Transverse colon (tissue), 3 donors: ENCODE measurements around the gene TBC1D22B.

Experiments
- EP300 ChIP-seq: sonication (generic); formaldehyde crosslinking; IDR thresholded peaks from one replicate; pipeline ENCODE4 v1.6.1; 2017; ENCODE audit warnings: antibody characterized with exemption, low read depth
- POLR2A ChIP-seq: fragments of 450-650 bp; IDR thresholded peaks from one replicate; pipeline ENCODE4 v1.6.1; 2016; ENCODE audit warnings: antibody characterized with exemption, mild to moderate bottlenecking, moderate library complexity
- TF ChIP-seq, protein P1 (sequence below), 5 experiments: fragments of 200-600 bp in 3 of 5; fragments of 450-650 bp in 2 of 5; sonication (generic) in 3 of 5; IDR thresholded peaks; 1 replicate in 2 of 5; 2 replicates in 3 of 5; pipeline ENCODE4 v1.5.1; 2016 to 2017; ENCODE audit warnings: antibody characterized with exemption in 5 of 5, inconsistent platforms in 3 of 5, mild to moderate bottlenecking in 2 of 5, moderate library complexity in 1 of 5

DNA sequence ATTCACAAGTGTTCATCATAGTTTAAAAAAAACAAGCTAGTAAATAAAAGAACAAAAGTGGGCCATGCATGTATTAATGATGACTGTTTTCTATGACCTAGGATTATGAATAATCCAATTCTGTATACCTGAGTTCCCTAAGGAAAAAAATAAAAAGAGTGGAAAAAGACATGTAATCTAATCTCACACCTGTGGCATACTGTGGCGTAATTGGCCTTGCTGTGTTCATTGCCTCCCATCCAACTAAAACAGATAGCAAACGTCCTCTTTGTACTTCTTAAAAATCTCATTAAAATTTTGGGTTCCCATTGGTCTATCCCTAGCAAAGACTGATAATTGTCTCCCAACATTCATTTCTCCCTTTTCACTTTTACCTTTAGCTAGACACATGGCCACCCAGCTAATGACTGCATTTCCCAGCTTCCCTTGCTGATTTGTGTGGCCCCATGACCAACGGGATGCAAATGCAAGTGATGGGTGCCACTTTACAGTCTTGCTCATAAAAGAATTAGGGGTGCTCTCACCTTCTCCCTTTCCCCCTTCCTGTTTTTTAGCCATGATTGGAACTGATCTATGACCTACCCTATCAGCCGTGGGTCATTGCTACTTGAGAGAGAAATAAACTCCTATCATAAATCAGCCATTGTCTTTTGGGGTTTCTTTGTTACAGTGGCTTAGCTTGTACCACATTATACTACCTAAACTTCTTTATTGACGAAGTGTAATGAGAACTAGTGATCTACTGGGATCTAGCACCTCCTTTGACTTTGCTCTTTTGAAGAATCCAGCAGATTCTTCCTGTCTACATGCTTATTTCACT lies 32.0 kb upstream of the TBC1D22B start:
- TF ChIP-seq POLR2A (no peak), EP300 (no peak)
- TF ChIP-seq, protein P1, sequence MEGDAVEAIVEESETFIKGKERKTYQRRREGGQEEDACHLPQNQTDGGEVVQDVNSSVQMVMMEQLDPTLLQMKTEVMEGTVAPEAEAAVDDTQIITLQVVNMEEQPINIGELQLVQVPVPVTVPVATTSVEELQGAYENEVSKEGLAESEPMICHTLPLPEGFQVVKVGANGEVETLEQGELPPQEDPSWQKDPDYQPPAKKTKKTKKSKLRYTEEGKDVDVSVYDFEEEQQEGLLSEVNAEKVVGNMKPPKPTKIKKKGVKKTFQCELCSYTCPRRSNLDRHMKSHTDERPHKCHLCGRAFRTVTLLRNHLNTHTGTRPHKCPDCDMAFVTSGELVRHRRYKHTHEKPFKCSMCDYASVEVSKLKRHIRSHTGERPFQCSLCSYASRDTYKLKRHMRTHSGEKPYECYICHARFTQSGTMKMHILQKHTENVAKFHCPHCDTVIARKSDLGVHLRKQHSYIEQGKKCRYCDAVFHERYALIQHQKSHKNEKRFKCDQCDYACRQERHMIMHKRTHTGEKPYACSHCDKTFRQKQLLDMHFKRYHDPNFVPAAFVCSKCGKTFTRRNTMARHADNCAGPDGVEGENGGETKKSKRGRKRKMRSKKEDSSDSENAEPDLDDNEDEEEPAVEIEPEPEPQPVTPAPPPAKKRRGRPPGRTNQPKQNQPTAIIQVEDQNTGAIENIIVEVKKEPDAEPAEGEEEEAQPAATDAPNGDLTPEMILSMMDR (IDR thresholded peaks at IDR 0.05): no peak
